ENCODE measurements around the gene CCDC33.

Gene CCDC33

GRCh38 chr15:74373731-74374647 is 137.9 kb downstream of the CCDC33 start:
- Histone ChIP-seq H3K4me3 (ENCODE audit: low read depth, low read length) (peak overlapping the region; percentile 56), H3K4me2 (ENCODE audit: low read length) (peak overlapping the region; percentile 97), H3K27ac (no peak overlapping the region), H3K9ac (peak overlapping the region; percentile 19), H3K27me3 (ENCODE audit: control insufficient read depth, insufficient read depth, low read length) (no peaks in the 10 kb centered on the region), H3K9me3 (ENCODE audit: control insufficient read depth, low read length) (no peaks in the 10 kb centered on the region), H3K4me1 (no peaks in the 10 kb centered on the region), H3K79me2 (no peaks in the 10 kb centered on the region), H2AFZ (peak overlapping the region; percentile 87), H3K36me3 (ENCODE audit: control insufficient read depth, insufficient read depth, low read length) (no peaks in the 10 kb centered on the region)
- TF ChIP-seq, protein P1, sequence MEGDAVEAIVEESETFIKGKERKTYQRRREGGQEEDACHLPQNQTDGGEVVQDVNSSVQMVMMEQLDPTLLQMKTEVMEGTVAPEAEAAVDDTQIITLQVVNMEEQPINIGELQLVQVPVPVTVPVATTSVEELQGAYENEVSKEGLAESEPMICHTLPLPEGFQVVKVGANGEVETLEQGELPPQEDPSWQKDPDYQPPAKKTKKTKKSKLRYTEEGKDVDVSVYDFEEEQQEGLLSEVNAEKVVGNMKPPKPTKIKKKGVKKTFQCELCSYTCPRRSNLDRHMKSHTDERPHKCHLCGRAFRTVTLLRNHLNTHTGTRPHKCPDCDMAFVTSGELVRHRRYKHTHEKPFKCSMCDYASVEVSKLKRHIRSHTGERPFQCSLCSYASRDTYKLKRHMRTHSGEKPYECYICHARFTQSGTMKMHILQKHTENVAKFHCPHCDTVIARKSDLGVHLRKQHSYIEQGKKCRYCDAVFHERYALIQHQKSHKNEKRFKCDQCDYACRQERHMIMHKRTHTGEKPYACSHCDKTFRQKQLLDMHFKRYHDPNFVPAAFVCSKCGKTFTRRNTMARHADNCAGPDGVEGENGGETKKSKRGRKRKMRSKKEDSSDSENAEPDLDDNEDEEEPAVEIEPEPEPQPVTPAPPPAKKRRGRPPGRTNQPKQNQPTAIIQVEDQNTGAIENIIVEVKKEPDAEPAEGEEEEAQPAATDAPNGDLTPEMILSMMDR (IDR thresholded peaks at IDR 0.05) = peak; percentile 72

GRCh38 chr15:74374648-74375302 is 138.6 kb downstream of the CCDC33 start:
- H3K79me2 ChIP-seq = no peaks in the 10 kb centered on the region
- no peaks in the 10 kb centered on the region for H3K9me3 ChIP-seq (ENCODE audit: control insufficient read depth, low read length)
- TF ChIP-seq, protein P1 (IDR thresholded peaks at IDR 0.05) = no peak
- no peaks in the 10 kb centered on the region for H3K36me3 ChIP-seq (ENCODE audit: control insufficient read depth, insufficient read depth, low read length)
- H3K27ac ChIP-seq = no peak overlapping the region
- H2AFZ ChIP-seq = peak overlapping the region; percentile 87
- H3K4me3 ChIP-seq (ENCODE audit: low read depth, low read length) = peak overlapping the region; percentile 56
- H3K4me2 ChIP-seq (ENCODE audit: low read length) = peak overlapping the region; percentile 97
- H3K27me3 ChIP-seq (ENCODE audit: control insufficient read depth, insufficient read depth, low read length) = no peaks in the 10 kb centered on the region
- H3K9ac ChIP-seq = no peak overlapping the region
- no peaks in the 10 kb centered on the region for H3K4me1 ChIP-seq

GRCh38 chr15:74375303-74375693 is 139.2 kb downstream of the CCDC33 start:
- no peaks in the 10 kb centered on the region for H3K9me3 ChIP-seq (ENCODE audit: control insufficient read depth, low read length)
- no peaks in the 10 kb centered on the region for H3K36me3 ChIP-seq (ENCODE audit: control insufficient read depth, insufficient read depth, low read length)
- no peak overlapping the region for H3K27ac ChIP-seq
- H3K4me1 ChIP-seq = no peaks in the 10 kb centered on the region
- TF ChIP-seq, protein P1 (IDR thresholded peaks at IDR 0.05) = peak; percentile 72
- peak overlapping the region; percentile 87 for H2AFZ ChIP-seq
- no peak overlapping the region for H3K4me3 ChIP-seq (ENCODE audit: low read depth, low read length)
- no peak overlapping the region for H3K9ac ChIP-seq
- no peaks in the 10 kb centered on the region for H3K27me3 ChIP-seq (ENCODE audit: control insufficient read depth, insufficient read depth, low read length)
- H3K4me2 ChIP-seq (ENCODE audit: low read length) = peak overlapping the region; percentile 97
- H3K79me2 ChIP-seq = no peaks in the 10 kb centered on the region

- Histone ChIP-seq H3K9ac (no peak overlapping the region), H3K27me3 (ENCODE audit: control insufficient read depth, insufficient read depth, low read length) (no peaks in the 10 kb centered on the region), H3K4me2 (ENCODE audit: low read length) (no peak overlapping the region), H2AFZ (no peak overlapping the region), H3K27ac (no peak overlapping the region), H3K4me1 (no peaks in the 10 kb centered on the region), H3K9me3 (ENCODE audit: control insufficient read depth, low read length) (no peaks in the 10 kb centered on the region), H3K4me3 (ENCODE audit: low read depth, low read length) (no peak overlapping the region), H3K79me2 (no peaks in the 10 kb centered on the region), H3K36me3 (ENCODE audit: control insufficient read depth, insufficient read depth, low read length) (no peaks in the 10 kb centered on the region)
- TF ChIP-seq, protein P1 (IDR thresholded peaks at IDR 0.05) = no peak
Observed at GRCh38 chr15:74376226-74376625, 140.1 kb downstream of the CCDC33 start.

Measured in parathyroid adenoma (tissue), 2 donors.